ENCODE results near the gene KIF18A.

The KIF18A gene

GRCh38 chr11:28040384-28040783 lies 67.6 kb downstream of the KIF18A start:
- DNase-seq: no peak

GRCh38 chr11:28038775-28039174 lies 69.2 kb downstream of the KIF18A start:
- no peak for DNase-seq

GRCh38 chr11:28026634-28027290 lies 81.2 kb downstream of the KIF18A start:
- no peak for DNase-seq

GRCh38 chr11:28017816-28018215 lies 90.1 kb downstream of the KIF18A start:
- no peak for DNase-seq

GRCh38 chr11:28011813-28012212 lies 96.1 kb downstream of the KIF18A start:
- no peak for DNase-seq

- DNase-seq: no peak
Measured at GRCh38 chr11:28009996-28010395, 98.0 kb downstream of the KIF18A start.

GRCh38 chr11:28009388-28009787 lies 98.6 kb downstream of the KIF18A start:
- no peak for DNase-seq

- DNase-seq: no peak
Measured at GRCh38 chr11:28003615-28004014, 104.3 kb downstream of the KIF18A start.

GRCh38 chr11:27998552-27998951 lies 109.4 kb downstream of the KIF18A start:
- no peak for DNase-seq

GRCh38 chr11:27997344-27997743 lies 110.6 kb downstream of the KIF18A start:
- DNase-seq: no peak

- no peak for DNase-seq
Measured at GRCh38 chr11:27996066-27996465, 111.9 kb downstream of the KIF18A start.

- DNase-seq: no peak
Measured at GRCh38 chr11:27995083-27995482, 112.9 kb downstream of the KIF18A start.

GRCh38 chr11:27991736-27992135 lies 116.2 kb downstream of the KIF18A start:
- DNase-seq: no peak

- no peak for DNase-seq
Measured at GRCh38 chr11:27977527-27977926, 130.4 kb downstream of the KIF18A start.

GRCh38 chr11:27977031-27977430 lies 130.9 kb downstream of the KIF18A start:
- DNase-seq: no peak

GRCh38 chr11:27976262-27976661 lies 131.7 kb downstream of the KIF18A start:
- no peak for DNase-seq

GRCh38 chr11:27973851-27974536 lies 134.0 kb downstream of the KIF18A start:
- no peak for DNase-seq

- DNase-seq: no peak
Measured at GRCh38 chr11:27972522-27973170, 135.3 kb downstream of the KIF18A start.

GRCh38 chr11:27971171-27971570 lies 136.8 kb downstream of the KIF18A start:
- no peak for DNase-seq

Measured in femur (tissue), 1 donor.